ENCODE results near the gene ZMYM4. TPM values are rescaled to one million over a fixed set of nuclear protein-coding genes. Genes with fewer than 3 reads are reported as not detected.

The ZMYM4 gene
- total RNA-seq, 2 donors from 2014 or later: 29.0 to 42.8 TPM

GRCh38 chr1:35441926-35442579 lies 173.5 kb downstream of the ZMYM4 start:
- TF ChIP-seq CTCF (IDR thresholded peaks at IDR 0.05): no peak
- no peaks in the 10 kb centered on the region for H3K4me1 ChIP-seq (ENCODE audit: control insufficient read depth in 1 of 2, low read depth in 2 of 2)
- H3K36me3 ChIP-seq: peaks cover 37% of the 10 kb centered on the region
- no peaks in the 10 kb centered on the region for H3K9me3 ChIP-seq
- no peak overlapping the region for H3K27ac ChIP-seq
- DNase-seq (ENCODE audit: low spot score) (no peak), ATAC-seq (ENCODE audit: insufficient number of reproducible peaks, low FRiP score, low read depth) (no peak)
- no peaks in the 10 kb centered on the region for H3K27me3 ChIP-seq (replicated peaks; ENCODE audit: insufficient read depth)
- H3K4me3 ChIP-seq: no peak overlapping the region

GRCh38 chr1:35442734-35443133 lies 174.2 kb downstream of the ZMYM4 start:
- TF ChIP-seq CTCF (IDR thresholded peaks at IDR 0.05): no peak
- Histone ChIP-seq H3K27me3 (replicated peaks; ENCODE audit: insufficient read depth) (no peaks in the 10 kb centered on the region), H3K9me3 (no peaks in the 10 kb centered on the region), H3K27ac (no peak overlapping the region), H3K4me3 (no peak overlapping the region), H3K4me1 (ENCODE audit: control insufficient read depth in 1 of 2, low read depth in 2 of 2) (no peaks in the 10 kb centered on the region), H3K36me3 (peaks cover 38% of the 10 kb centered on the region)
- DNase-seq (ENCODE audit: low spot score) (no peak), ATAC-seq (ENCODE audit: insufficient number of reproducible peaks, low FRiP score, low read depth) (no peak)

GRCh38 chr1:35443768-35444518 lies 175.4 kb downstream of the ZMYM4 start:
- H3K36me3 ChIP-seq: peaks cover 50% of the 10 kb centered on the region
- no peak for TF ChIP-seq CTCF (IDR thresholded peaks at IDR 0.05)

GRCh38 chr1:35444519-35444774 lies 175.9 kb downstream of the ZMYM4 start:
- Histone ChIP-seq H3K4me3 (no peak overlapping the region), H3K36me3 (peaks cover 48% of the 10 kb centered on the region), H3K27ac (no peak overlapping the region), H3K27me3 (replicated peaks; ENCODE audit: insufficient read depth) (no peaks in the 10 kb centered on the region), H3K9me3 (no peaks in the 10 kb centered on the region), H3K4me1 (ENCODE audit: control insufficient read depth in 1 of 2, low read depth in 2 of 2) (no peaks in the 10 kb centered on the region)
- no peak for DNase-seq (ENCODE audit: low spot score)
- TF ChIP-seq CTCF (IDR thresholded peaks at IDR 0.05): no peak
- ATAC-seq (ENCODE audit: insufficient number of reproducible peaks, low FRiP score, low read depth): no peak

More at GRCh38 chr1:35443768-35444518, 175.4 kb downstream of the ZMYM4 start:
- ATAC-seq (ENCODE audit: insufficient number of reproducible peaks, low FRiP score, low read depth) (no peak), DNase-seq (ENCODE audit: low spot score) (no peak)
- Histone ChIP-seq H3K4me3 (no peak overlapping the region), H3K9me3 (no peaks in the 10 kb centered on the region), H3K4me1 (ENCODE audit: control insufficient read depth in 1 of 2, low read depth in 2 of 2) (no peaks in the 10 kb centered on the region), H3K27ac (no peak overlapping the region), H3K27me3 (replicated peaks; ENCODE audit: insufficient read depth) (no peaks in the 10 kb centered on the region)

GRCh38 chr1:35447278-35447677 lies 178.8 kb downstream of the ZMYM4 start:
- H3K27me3 ChIP-seq (replicated peaks; ENCODE audit: insufficient read depth): no peaks in the 10 kb centered on the region
- H3K36me3 ChIP-seq: peaks cover 37% of the 10 kb centered on the region
- DNase-seq (ENCODE audit: low spot score): no peak
- H3K4me1 ChIP-seq (ENCODE audit: control insufficient read depth in 1 of 2, low read depth in 2 of 2): peaks cover 12% of the 10 kb centered on the region in 2 donors
- ATAC-seq (ENCODE audit: insufficient number of reproducible peaks, low FRiP score, low read depth): no peak
- H3K4me3 ChIP-seq: no peak overlapping the region
- TF ChIP-seq CTCF (IDR thresholded peaks at IDR 0.05): no peak
- H3K27ac ChIP-seq: no peak overlapping the region
- H3K9me3 ChIP-seq: no peaks in the 10 kb centered on the region
